Panc1 (cell line): ENCODE data around the gene DCC. TPM values are rescaled to one million over a fixed set of nuclear protein-coding genes. Genes with fewer than 3 reads are reported as not detected.

Source experiments
- ATAC-seq: fragments of 200-7000 bp; cut with Tn5 transposase; 2 replicates; pipeline ENCODE4 v1.9.1; 2020; ENCODE audit warnings: mild to moderate bottlenecking, moderate library complexity
- BruUV-seq: library from RNA; stranded (reverse); fragments of 400-500 nt; replicated peaks from 2 replicates; lab custom pipeline; 2021; lab: Mats Ljungman, UMichigan
- CTCF ChIA-PET: fragments of 300-600 bp; sonication (Branson Sonifier 250); formaldehyde crosslinking; loops from one replicate; lab custom pipeline; 2022; ENCODE audit warnings: antibody characterized with exemption; lab: Charles Lee
- POLR2A ChIA-PET: fragments of 300-600 bp; sonication (Branson Sonifier 250); formaldehyde crosslinking; loops from one replicate; lab custom pipeline; 2022; ENCODE audit warnings: antibody characterized with exemption; lab: Charles Lee
- DNase-seq: peaks from one replicate; pipeline ENCODE4 v3.0.0-alpha.2; 2010; ENCODE audit warnings: low read depth, low spot score
- H3K27ac ChIP-seq: 2 replicates; pipeline ENCODE4 v1.5.1; 2011; ENCODE audit warnings: mild to moderate bottlenecking, low read length, inconsistent platforms
- H3K27me3 ChIP-seq: fragments of 200-500 bp; sonication (Bioruptor generic); 2 replicates; pipeline ENCODE4 v1.6.0; 2014; ENCODE audit warnings: low read length, inconsistent platforms; ENCODE audit not compliant: control insufficient read depth, insufficient read depth
- H3K36me3 ChIP-seq: fragments of 200-500 bp; sonication (Bioruptor generic); 2 replicates; pipeline ENCODE4 v1.5.1; 2014; ENCODE audit warnings: inconsistent platforms, mild to moderate bottlenecking, low read length, moderate library complexity; ENCODE audit not compliant: control insufficient read depth, insufficient read depth
- H3K4me1 ChIP-seq: 2 replicates; pipeline ENCODE4 v1.5.1; 2011; ENCODE audit warnings: inconsistent platforms, mild to moderate bottlenecking, low read length, moderate library complexity; ENCODE audit not compliant: control insufficient read depth, insufficient read depth
- H3K4me3 ChIP-seq, 2 experiments: 2 replicates each; pipeline ENCODE4 v1.5.1; 2011 to 2012; ENCODE audit warnings: low read depth in 2 of 2, low read length in 2 of 2, mild to moderate bottlenecking in 2 of 2, inconsistent platforms in 1 of 2, moderate library complexity in 1 of 2
- H3K9me3 ChIP-seq: fragments of 200-500 bp; sonication (Bioruptor generic); 2 replicates; pipeline ENCODE4 v1.5.1; 2014; ENCODE audit warnings: low read depth, mild to moderate bottlenecking, inconsistent platforms, low read length, moderate library complexity; ENCODE audit not compliant: control insufficient read depth, insufficient read depth
- POLR2AphosphoS5 ChIP-seq: IDR thresholded peaks from 2 replicates; pipeline ENCODE4 v1.6.1; 2012; ENCODE audit warnings: mild to moderate bottlenecking, low read depth, low read length, moderate library complexity
- SIN3A ChIP-seq: IDR thresholded peaks from 2 replicates; pipeline ENCODE4 v1.6.1; 2012; ENCODE audit warnings: low read depth, mild to moderate bottlenecking, low read length, moderate library complexity, borderline replicate concordance; ENCODE audit not compliant: insufficient read depth
- TCF7L2 ChIP-seq: IDR thresholded peaks from 2 replicates; pipeline ENCODE4 v1.6.1; 2011; ENCODE audit warnings: mild to moderate bottlenecking, low read depth, low read length, inconsistent platforms
- in situ Hi-C: cut with HindIII; loops from 2 replicates; pipeline ENCODE4 v1.10.0; 2016; ENCODE audit warnings: low sequenced_read_pairs, low pct_unique_long_range_greater_than_20kb
- intact Hi-C: fragments of 100-400 bp; cut with micrococcal nuclease; formaldehyde crosslinking; loops from one replicate; pipeline ENCODE4 v1.10.0; 2022; ENCODE audit not compliant: unreplicated experiment
- total RNA-seq: library from RNA; stranded (reverse); gene quantifications from one replicate; pipeline ENCODE4 v1.2.1, GENCODE V29; 2021; ENCODE audit not compliant: unreplicated experiment
- TF ChIP-seq, protein P1 (sequence below): fragments of 450-650 bp; IDR thresholded peaks from 2 replicates; pipeline ENCODE4 v1.5.1; 2017; ENCODE audit warnings: mild to moderate bottlenecking
- TF ChIP-seq, protein P2 (sequence below), 2 experiments: IDR thresholded peaks; 2 replicates each; pipeline ENCODE4 v1.6.1; 2011 to 2012; ENCODE audit warnings: low read depth in 2 of 2, control low read depth in 1 of 2, low read length in 1 of 2, mild to moderate bottlenecking in 1 of 2, moderate library complexity in 1 of 2; ENCODE audit not compliant: insufficient read depth in 1 of 2

Gene DCC
- total RNA-seq, 1 experiment from 2014 or later: not detected

DNA sequence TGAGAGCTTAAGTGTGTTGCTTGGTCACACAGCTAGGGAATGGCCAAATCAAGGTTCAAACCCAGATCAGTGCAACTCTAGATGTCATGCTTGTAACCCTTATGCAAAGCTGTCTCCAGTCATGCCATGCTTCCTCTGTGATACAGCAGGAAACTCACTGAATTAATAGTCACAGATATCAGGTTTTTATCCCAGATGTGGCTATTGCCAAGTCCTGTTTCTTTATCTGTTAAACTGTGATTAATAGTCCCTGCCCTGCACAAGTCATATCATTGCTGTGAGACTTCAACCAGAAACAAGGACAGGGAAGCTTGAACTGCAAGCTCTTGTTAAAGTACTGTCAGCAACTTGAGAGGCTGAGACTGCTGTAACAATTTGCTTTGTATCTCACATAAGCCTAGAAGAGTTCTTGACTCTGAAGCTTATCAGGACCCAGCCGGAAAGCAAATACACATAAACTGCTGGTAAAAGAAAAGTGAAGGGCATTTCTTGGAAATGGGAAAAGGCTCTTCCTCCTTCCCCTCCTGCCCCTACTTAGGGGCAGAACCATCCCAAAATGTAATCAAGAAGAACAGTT, 609.0 kb downstream of the DCC start:
- CTCF ChIA-PET: no interaction called here
- Histone ChIP-seq H3K27ac (no peak overlapping the region), H3K4me1 (no peaks in the 10 kb centered on the region), H3K27me3 (no peaks in the 10 kb centered on the region), H3K36me3 (no peaks in the 10 kb centered on the region), H3K4me3 (no peak overlapping the region), H3K9me3 (no peaks in the 10 kb centered on the region)
- DNase-seq: no peak
- POLR2A ChIA-PET: no interaction called here
- BruUV-seq: no TSS peak
- no peak for ATAC-seq
- intact Hi-C loops (no loop called here), in situ Hi-C loops (no loop called here)
- TF ChIP-seq POLR2AphosphoS5 (no peak), TCF7L2 (no peak), SIN3A (no peak)
- TF ChIP-seq, protein P1, sequence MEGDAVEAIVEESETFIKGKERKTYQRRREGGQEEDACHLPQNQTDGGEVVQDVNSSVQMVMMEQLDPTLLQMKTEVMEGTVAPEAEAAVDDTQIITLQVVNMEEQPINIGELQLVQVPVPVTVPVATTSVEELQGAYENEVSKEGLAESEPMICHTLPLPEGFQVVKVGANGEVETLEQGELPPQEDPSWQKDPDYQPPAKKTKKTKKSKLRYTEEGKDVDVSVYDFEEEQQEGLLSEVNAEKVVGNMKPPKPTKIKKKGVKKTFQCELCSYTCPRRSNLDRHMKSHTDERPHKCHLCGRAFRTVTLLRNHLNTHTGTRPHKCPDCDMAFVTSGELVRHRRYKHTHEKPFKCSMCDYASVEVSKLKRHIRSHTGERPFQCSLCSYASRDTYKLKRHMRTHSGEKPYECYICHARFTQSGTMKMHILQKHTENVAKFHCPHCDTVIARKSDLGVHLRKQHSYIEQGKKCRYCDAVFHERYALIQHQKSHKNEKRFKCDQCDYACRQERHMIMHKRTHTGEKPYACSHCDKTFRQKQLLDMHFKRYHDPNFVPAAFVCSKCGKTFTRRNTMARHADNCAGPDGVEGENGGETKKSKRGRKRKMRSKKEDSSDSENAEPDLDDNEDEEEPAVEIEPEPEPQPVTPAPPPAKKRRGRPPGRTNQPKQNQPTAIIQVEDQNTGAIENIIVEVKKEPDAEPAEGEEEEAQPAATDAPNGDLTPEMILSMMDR: no peak
- TF ChIP-seq, protein P2, sequence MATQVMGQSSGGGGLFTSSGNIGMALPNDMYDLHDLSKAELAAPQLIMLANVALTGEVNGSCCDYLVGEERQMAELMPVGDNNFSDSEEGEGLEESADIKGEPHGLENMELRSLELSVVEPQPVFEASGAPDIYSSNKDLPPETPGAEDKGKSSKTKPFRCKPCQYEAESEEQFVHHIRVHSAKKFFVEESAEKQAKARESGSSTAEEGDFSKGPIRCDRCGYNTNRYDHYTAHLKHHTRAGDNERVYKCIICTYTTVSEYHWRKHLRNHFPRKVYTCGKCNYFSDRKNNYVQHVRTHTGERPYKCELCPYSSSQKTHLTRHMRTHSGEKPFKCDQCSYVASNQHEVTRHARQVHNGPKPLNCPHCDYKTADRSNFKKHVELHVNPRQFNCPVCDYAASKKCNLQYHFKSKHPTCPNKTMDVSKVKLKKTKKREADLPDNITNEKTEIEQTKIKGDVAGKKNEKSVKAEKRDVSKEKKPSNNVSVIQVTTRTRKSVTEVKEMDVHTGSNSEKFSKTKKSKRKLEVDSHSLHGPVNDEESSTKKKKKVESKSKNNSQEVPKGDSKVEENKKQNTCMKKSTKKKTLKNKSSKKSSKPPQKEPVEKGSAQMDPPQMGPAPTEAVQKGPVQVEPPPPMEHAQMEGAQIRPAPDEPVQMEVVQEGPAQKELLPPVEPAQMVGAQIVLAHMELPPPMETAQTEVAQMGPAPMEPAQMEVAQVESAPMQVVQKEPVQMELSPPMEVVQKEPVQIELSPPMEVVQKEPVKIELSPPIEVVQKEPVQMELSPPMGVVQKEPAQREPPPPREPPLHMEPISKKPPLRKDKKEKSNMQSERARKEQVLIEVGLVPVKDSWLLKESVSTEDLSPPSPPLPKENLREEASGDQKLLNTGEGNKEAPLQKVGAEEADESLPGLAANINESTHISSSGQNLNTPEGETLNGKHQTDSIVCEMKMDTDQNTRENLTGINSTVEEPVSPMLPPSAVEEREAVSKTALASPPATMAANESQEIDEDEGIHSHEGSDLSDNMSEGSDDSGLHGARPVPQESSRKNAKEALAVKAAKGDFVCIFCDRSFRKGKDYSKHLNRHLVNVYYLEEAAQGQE (IDR thresholded peaks at IDR 0.05; ENCODE audit: insufficient read depth in 1 of 2, low read depth in 2 of 2, low read length in 1 of 2): no peak

DNA sequence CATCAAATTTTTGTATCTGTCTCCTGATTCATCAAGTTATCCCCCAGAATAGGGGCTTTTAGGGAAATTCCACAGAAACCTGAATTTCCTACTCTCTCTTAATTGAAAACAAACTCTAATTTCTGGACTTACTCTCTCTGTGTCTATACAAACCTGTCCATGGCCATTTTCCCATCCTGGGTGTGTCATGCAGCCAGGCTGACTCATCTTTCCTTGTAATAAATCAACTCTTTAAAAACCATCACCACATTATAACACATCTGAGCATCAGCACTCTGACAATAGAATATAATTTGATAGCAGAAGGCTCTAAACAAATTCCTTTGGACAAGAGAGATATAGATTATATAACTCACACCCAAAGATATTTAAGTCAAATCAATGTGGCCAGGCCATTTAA, 610.2 kb downstream of the DCC start:
- no peak overlapping the region for H3K4me3 ChIP-seq
- BruUV-seq: no TSS peak
- DNase-seq (no peak), ATAC-seq (no peak)
- no peaks in the 10 kb centered on the region for H3K4me1 ChIP-seq
- CTCF ChIA-PET: no interaction called here
- intact Hi-C loops: no loop called here
- in situ Hi-C loops: no loop called here
- TF ChIP-seq SIN3A (no peak), POLR2AphosphoS5 (no peak), TCF7L2 (no peak)
- TF ChIP-seq, protein P2 (IDR thresholded peaks at IDR 0.05; ENCODE audit: insufficient read depth in 1 of 2, low read depth in 2 of 2, low read length in 1 of 2): no peak
- TF ChIP-seq, protein P1: no peak
- no peaks in the 10 kb centered on the region for H3K36me3 ChIP-seq
- H3K27ac ChIP-seq: no peak overlapping the region
- no peaks in the 10 kb centered on the region for H3K9me3 ChIP-seq
- H3K27me3 ChIP-seq: no peaks in the 10 kb centered on the region
- POLR2A ChIA-PET: no interaction called here
